ENCODE data around the gene ABCB6.

DNA sequence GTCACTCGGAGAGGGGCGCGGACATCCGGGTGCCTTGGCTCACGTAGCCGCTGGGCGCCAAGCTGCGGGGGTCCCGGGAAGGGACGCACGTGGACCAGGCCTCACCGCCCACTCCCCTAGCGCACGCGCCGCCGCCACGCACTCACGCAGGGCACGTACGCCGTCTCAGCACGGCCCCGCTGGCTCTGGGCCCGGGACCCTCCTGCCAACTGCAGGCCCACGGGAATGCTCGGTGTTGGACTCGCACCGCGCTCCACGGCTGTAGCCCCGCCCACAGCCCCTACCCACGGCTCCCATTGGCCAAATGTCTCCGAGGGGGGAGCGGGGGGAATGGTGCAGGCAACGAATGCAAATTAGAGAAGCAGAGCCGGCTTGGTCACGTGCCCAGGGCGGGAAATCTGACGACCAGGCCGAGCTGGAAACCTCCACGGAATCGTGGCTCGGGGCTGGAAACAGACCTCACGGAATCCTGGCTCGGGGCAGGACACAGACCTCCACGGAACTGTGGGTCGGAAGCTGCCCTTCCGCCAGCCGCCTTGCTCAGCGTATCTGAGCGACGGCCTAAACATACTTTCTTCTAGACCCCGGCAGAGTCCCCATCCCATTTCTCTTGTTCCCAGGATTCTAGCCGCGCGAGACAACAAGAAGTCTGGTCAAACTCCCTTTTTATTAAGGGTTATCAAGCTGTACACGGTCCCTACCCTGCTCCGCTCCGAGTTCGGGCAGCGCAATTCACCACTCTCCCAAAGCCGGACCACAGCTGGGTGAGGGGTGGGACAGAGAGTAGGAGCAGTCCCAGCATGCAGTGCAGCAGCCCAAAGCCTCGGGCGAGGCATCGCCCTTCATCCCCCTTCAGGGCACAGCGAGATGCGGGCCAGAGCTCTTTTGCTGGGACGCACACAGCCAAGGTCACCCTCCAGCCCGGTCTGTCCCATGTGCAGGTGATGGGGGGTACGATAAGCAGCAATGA, at the start of gene ABCB6:
- TF ChIP-seq, protein P1, sequence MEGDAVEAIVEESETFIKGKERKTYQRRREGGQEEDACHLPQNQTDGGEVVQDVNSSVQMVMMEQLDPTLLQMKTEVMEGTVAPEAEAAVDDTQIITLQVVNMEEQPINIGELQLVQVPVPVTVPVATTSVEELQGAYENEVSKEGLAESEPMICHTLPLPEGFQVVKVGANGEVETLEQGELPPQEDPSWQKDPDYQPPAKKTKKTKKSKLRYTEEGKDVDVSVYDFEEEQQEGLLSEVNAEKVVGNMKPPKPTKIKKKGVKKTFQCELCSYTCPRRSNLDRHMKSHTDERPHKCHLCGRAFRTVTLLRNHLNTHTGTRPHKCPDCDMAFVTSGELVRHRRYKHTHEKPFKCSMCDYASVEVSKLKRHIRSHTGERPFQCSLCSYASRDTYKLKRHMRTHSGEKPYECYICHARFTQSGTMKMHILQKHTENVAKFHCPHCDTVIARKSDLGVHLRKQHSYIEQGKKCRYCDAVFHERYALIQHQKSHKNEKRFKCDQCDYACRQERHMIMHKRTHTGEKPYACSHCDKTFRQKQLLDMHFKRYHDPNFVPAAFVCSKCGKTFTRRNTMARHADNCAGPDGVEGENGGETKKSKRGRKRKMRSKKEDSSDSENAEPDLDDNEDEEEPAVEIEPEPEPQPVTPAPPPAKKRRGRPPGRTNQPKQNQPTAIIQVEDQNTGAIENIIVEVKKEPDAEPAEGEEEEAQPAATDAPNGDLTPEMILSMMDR (conservative IDR thresholded peaks at IDR 0.05 in 1 of 2, IDR thresholded peaks at IDR 0.05 in 1 of 2; ENCODE audit: extremely low read depth in 1 of 2, insufficient read depth in 1 of 2, low read depth in 1 of 2, low read length in 2 of 2), result no peak
- no peak for TF ChIP-seq EZH2 (IDR thresholded peaks at IDR 0.05; ENCODE audit: borderline replicate concordance, low read length)
